NCI-H1092 (cell line): Measurements from ENCODE around the gene ZC3H4.

ENCODE experiments used
- DNase-seq: peaks from one replicate; lab custom pipeline; 2025; lab: John Stamatoyannopoulos, UW

The ZC3H4 gene

GRCh38 chr19:47020992-47021496, 92.5 kb downstream of the ZC3H4 start:
- no peak for DNase-seq

GRCh38 chr19:47020132-47020805, 93.3 kb downstream of the ZC3H4 start:
- DNase-seq, result no peak

- DNase-seq, result no peak
These were observed 94.0 kb downstream of the ZC3H4 start, which contains the start of gene NPAS1 for GRCh38 chr19:47019431-47020041. NPAS1 (plus strand) TSS chr19:47019837; CDS start chr19:47021048, 1,211 bp downstream.

- no peak for DNase-seq
These were observed 94.7 kb downstream of the ZC3H4 start for GRCh38 chr19:47018923-47019322.
